Coronary artery (tissue), 2 donors: ENCODE measurements around the gene ANGPT4.

ENCODE experiments used
- DNase-seq: peaks from one replicate; pipeline ENCODE4 v3.0.0-alpha.2; 2017; ENCODE audit warnings: low spot score
- H3K27ac ChIP-seq, 2 donors: fragments of 200-600 bp; sonication (generic); one replicate each; pipeline ENCODE4 v1.5.1; 2016 to 2019
- H3K4me3 ChIP-seq: fragments of 200-600 bp; sonication (generic); 2 replicates; pipeline ENCODE4 v1.5.1; 2016; ENCODE audit warnings: mild to moderate bottlenecking, moderate library complexity
- TF ChIP-seq, protein P1 (sequence below): fragments of 200-600 bp; sonication (generic); IDR thresholded peaks from one replicate; pipeline ENCODE4 v1.5.1; 2019; ENCODE audit warnings: antibody characterized with exemption

The ANGPT4 gene, protein sequence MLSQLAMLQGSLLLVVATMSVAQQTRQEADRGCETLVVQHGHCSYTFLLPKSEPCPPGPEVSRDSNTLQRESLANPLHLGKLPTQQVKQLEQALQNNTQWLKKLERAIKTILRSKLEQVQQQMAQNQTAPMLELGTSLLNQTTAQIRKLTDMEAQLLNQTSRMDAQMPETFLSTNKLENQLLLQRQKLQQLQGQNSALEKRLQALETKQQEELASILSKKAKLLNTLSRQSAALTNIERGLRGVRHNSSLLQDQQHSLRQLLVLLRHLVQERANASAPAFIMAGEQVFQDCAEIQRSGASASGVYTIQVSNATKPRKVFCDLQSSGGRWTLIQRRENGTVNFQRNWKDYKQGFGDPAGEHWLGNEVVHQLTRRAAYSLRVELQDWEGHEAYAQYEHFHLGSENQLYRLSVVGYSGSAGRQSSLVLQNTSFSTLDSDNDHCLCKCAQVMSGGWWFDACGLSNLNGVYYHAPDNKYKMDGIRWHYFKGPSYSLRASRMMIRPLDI

DNA sequence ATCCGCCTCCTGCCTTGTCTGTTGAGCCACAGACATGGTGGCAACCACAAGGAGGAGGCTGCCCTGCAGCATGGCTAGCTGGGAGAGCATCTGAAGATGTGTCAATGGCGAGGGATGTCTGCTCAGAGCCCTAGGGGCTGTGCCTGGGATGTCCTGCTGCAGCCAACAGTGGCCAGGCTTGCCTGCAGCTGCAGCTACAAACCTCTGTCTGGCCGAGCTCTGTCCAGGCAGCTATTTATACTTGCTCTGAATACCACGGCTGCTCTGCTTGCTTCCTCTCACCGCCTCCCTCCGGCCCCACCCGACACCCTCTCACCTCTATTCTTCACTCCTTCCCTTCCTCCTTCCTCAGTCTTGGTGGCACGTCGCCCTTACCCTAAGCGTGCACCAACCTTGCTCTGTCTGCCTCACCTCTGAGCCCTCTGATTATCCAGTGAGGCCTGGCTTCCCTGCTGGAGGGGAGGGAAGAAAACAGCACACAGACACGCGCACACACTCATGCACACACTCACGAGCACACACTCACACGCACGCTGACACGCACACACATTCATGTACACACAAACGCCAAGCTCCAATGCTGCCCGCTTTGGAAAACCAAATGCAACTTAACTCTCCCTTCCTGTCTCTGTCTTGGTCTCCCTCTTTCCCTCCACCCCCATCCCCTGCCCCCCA, at the start of gene ANGPT4:
Gene ANGPT4, minus strand, starts transcription at position 210 of the 675 bp plus-strand sequence. Its CDS starts 120 bp downstream, at position 90.
- Histone ChIP-seq H3K4me3 (no peak within 1 kb of the TSS), H3K27ac (peak within 1 kb of the TSS in 1 of 2 donors; percentile 10)
- no peak for DNase-seq
- TF ChIP-seq, protein P1, sequence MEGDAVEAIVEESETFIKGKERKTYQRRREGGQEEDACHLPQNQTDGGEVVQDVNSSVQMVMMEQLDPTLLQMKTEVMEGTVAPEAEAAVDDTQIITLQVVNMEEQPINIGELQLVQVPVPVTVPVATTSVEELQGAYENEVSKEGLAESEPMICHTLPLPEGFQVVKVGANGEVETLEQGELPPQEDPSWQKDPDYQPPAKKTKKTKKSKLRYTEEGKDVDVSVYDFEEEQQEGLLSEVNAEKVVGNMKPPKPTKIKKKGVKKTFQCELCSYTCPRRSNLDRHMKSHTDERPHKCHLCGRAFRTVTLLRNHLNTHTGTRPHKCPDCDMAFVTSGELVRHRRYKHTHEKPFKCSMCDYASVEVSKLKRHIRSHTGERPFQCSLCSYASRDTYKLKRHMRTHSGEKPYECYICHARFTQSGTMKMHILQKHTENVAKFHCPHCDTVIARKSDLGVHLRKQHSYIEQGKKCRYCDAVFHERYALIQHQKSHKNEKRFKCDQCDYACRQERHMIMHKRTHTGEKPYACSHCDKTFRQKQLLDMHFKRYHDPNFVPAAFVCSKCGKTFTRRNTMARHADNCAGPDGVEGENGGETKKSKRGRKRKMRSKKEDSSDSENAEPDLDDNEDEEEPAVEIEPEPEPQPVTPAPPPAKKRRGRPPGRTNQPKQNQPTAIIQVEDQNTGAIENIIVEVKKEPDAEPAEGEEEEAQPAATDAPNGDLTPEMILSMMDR = no peak

DNA sequence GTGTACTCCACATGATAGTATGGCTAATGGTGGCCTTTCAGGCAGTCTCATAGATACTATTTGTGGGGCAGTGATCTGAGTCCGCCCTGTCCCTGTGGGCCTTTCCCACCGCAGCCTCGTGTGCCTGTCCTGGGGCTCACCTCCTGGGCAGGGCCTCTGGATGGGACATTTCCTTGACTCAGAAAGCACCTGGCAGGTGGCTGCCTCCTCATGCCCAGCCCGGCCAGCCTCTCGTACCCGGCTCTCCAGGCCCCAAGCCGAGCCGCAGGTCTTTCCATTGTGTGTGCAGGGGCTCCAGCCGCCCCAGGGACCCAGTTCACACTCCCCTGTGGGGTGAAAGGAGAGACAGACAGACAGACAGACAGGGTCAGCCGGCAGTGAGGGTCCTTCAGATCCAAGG, 47.7 kb upstream of the ANGPT4 start:
- no peak for DNase-seq
- H3K27ac ChIP-seq = no peak overlapping the region
- TF ChIP-seq, protein P1 = no peak
- H3K4me3 ChIP-seq = no peak overlapping the region

DNA sequence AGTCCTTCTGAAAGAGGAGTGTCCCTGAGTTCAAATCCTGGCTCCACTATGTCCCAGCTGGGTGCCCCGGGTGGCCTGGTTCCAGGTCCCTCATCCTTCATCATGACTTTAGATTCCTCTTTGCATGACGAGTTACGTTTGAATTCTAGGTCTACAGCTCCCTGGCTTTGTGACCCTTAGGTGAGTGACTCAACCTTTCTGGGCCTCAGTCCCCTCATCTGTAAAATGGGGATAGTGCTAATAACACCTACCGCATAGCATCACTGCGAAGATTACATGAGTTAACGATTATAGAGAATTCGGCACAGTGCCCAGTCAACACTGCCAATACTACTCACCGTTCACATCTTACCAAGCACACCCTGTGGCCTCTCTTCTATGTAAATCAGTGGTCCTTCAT, 46.5 kb upstream of the ANGPT4 start:
- Histone ChIP-seq H3K27ac (no peak overlapping the region), H3K4me3 (no peak overlapping the region)
- TF ChIP-seq, protein P1 = no peak
- DNase-seq = no peak

DNA sequence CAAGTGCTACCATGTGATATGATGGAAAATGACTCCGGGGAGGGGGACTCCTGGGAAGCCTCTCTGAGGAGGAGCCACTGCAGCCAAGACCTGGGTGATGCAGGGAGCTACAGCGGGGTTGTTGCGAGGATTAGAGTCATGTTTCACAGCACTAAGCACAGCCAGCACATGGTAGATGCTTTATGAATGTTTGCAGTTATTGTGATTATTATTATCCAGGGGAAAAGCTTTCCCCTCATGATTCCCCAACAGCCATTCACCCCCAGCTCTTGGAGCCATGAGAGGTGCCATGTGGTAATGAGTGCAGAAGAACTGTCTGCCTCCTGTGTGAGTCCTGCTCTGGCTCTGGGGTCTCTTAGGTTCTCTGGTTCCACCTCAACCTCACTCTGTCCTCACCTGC, 46.1 kb upstream of the ANGPT4 start:
- no peak for DNase-seq
- no peak overlapping the region for H3K27ac ChIP-seq
- TF ChIP-seq, protein P1 = no peak
- H3K4me3 ChIP-seq = no peak overlapping the region

DNA sequence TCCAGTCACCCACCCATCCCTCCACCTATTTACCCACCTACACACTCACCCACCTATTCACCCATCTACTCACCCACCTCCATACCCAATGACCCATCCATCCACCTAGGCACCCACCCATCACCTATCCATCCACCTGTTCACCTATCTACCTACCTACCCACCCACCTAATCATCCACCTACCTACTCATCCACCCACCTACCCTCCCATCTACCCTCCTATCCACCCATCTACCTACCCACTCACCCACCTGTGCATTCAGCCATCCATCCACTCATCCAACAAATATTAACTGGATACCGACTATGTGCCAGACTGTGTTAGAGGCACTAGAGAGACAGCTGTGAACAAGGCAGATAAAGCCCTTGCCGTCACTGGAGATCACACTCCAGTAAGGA, 45.6 kb upstream of the ANGPT4 start:
- Histone ChIP-seq H3K27ac (no peak overlapping the region), H3K4me3 (no peak overlapping the region)
- TF ChIP-seq, protein P1 = no peak
- no peak for DNase-seq

DNA sequence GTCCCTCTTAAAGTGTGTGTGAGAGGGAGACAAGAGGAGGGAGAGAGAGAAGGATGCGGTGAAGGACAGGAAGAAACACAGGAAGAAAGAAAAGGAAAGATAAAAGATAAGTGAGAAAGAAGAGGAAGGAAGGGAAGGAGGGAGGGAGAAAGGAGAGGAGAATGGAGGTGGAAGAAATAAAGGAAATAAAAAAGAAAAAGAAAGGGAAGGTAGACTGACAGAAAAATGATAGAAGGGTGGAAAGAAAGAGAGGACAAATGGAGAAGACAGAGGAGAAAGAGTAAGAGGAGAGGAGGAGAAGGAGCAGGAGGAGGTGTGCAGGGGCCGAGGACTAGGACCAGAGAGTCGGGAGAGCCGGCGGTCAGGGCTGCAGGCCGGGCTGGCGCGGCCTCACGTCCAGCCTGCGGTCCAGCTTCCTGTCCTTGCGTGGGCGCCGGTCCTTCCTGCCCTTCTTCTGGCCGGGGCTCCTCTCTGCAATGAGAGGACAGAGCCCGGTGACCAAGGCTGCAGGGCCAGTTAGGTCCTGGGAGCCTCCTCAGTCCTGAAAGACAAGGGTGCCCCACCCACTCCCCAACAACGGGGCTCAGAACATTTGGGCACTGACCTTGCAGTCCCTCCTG, 44.0 kb upstream of the ANGPT4 start:
- no peak overlapping the region for H3K4me3 ChIP-seq
- no peak overlapping the region for H3K27ac ChIP-seq
- TF ChIP-seq, protein P1 = no peak
- DNase-seq = no peak
